ENCODE data around the gene NEURL2.

GRCh38 chr20:45845452-45845851, 45.6 kb downstream of the NEURL2 start:
- TF ChIP-seq POLR2A (IDR thresholded peaks at IDR 0.05) (no peak), POLR2AphosphoS5 (IDR thresholded peaks at IDR 0.05) (no peak), CTCF (IDR thresholded peaks at IDR 0.05) (no peak), EP300 (IDR thresholded peaks at IDR 0.05; ENCODE audit: low read depth) (no peak)
